ENCODE measurements around the gene TRMT1.

Gene TRMT1

GRCh38 chr19:13122980-13123957 is 6.7 kb upstream of the TRMT1 start:
- no peak for DNase-seq (ENCODE audit: low read depth)

- no peak for DNase-seq (ENCODE audit: low read depth)
Measured at GRCh38 chr19:13122275-13122878, 5.8 kb upstream of the TRMT1 start.

GRCh38 chr19:13121551-13122274 is 5.2 kb upstream of the TRMT1 start:
- no peak for DNase-seq (ENCODE audit: low read depth)

GRCh38 chr19:13120817-13121216 is 4.3 kb upstream of the TRMT1 start:
- DNase-seq (ENCODE audit: low read depth), result no peak

GRCh38 chr19:13120031-13120430 is 3.5 kb upstream of the TRMT1 start:
- no peak for DNase-seq (ENCODE audit: low read depth)

- DNase-seq (ENCODE audit: low read depth), result no peak
Measured at GRCh38 chr19:13119627-13120026, 3.1 kb upstream of the TRMT1 start.

GRCh38 chr19:13118424-13119193 is 2.1 kb upstream of the TRMT1 start:
- no peak for DNase-seq (ENCODE audit: low read depth)

GRCh38 chr19:13117772-13118423 is 1.4 kb upstream of the TRMT1 start, which contains the start of gene NACC1:
Gene NACC1 (plus strand): TSS chr19:13118264. CDS start chr19:13135208, 16,944 bp downstream.
- DNase-seq (ENCODE audit: low read depth), result peak; percentile 77

- DNase-seq (ENCODE audit: low read depth), result no peak
Measured at GRCh38 chr19:13117176-13117771, 734 bp upstream of the TRMT1 start.

GRCh38 chr19:13115936-13116281 is 631 bp downstream of the TRMT1 start:
- DNase-seq (ENCODE audit: low read depth), result no peak

- no peak for DNase-seq (ENCODE audit: low read depth)
Measured at GRCh38 chr19:13112555-13112954, 4.0 kb downstream of the TRMT1 start.

- DNase-seq (ENCODE audit: low read depth), result no peak
Measured at GRCh38 chr19:13110099-13110610, 6.4 kb downstream of the TRMT1 start.

- DNase-seq (ENCODE audit: low read depth), result no peak
Measured at GRCh38 chr19:13109361-13110098, 7.0 kb downstream of the TRMT1 start.

GRCh38 chr19:13104848-13105711 is 11.5 kb downstream of the TRMT1 start:
- no peak for DNase-seq (ENCODE audit: low read depth)

- DNase-seq (ENCODE audit: low read depth), result no peak
Measured at GRCh38 chr19:13104360-13104847, 12.1 kb downstream of the TRMT1 start.

GRCh38 chr19:13103581-13104359 is 12.8 kb downstream of the TRMT1 start:
- no peak for DNase-seq (ENCODE audit: low read depth)

- no peak for DNase-seq (ENCODE audit: low read depth)
Measured at GRCh38 chr19:13102666-13103580, 13.6 kb downstream of the TRMT1 start, which contains the start of gene LYL1. Gene LYL1 (minus strand): TSS chr19:13102858. CDS start chr19:13101171, 1,687 bp downstream.

Measured in T-helper 22 cell (primary cell).